K562 (cell line): ENCODE results near the gene TBC1D5. TPM values are rescaled to one million over a fixed set of nuclear protein-coding genes. Genes with fewer than 3 reads are reported as not detected.
A peak's percentile ranks its signal among the peaks of the same experiment; 100 is the strongest.

ENCODE experiments used
- DACH1 ChIP-seq: fragments of 450-650 bp; IDR thresholded peaks from 2 replicates; pipeline ENCODE4 v1.6.1; 2018; ENCODE audit not compliant: partially characterized antibody
- FOSL1 ChIP-seq: fragments of 200-800 bp; sonication (Bioruptor generic); conservative IDR thresholded peaks from 2 replicates; pipeline ENCODE4 v1.6.1; 2016; ENCODE audit warnings: missing genetic modification characterization, missing compliant biosample characterization
- MCM7 ChIP-seq, 2 experiments: fragments of 450-650 bp; IDR thresholded peaks; 2 replicates each; pipeline ENCODE4 v1.6.1; 2016 to 2018
- NFE2 ChIP-seq: IDR thresholded peaks from 2 replicates; pipeline ENCODE4 v1.6.1; 2014; ENCODE audit warnings: antibody characterized with exemption, low read depth
- SMAD4 ChIP-seq: fragments of 250-450 bp; sonication (Bioruptor Pico); conservative IDR thresholded peaks from 2 replicates; pipeline ENCODE4 v1.8.0; 2021; ENCODE audit warnings: inconsistent platforms, mild to moderate bottlenecking, moderate library complexity
- SMC3 ChIP-seq: conservative IDR thresholded peaks from 2 replicates; pipeline ENCODE4 v1.6.1; 2011; ENCODE audit warnings: low read depth, low read length, improper control_type of control experiment; ENCODE audit not compliant: insufficient read depth
- SRF ChIP-seq, 2 experiments: fragments of 250-450, 450-650 bp in 1 of 2; sonication (Bioruptor Pico) in 1 of 2; sonication (generic) in 1 of 2; formaldehyde crosslinking; IDR thresholded peaks; 2 replicates each; pipeline versions ENCODE4 v1.5.0 to v1.5.1; 2020 to 2022; ENCODE audit warnings: mild to moderate bottlenecking in 1 of 2, missing genetic modification reagents in 1 of 2
- polyA plus RNA-seq, 8 experiments: library from polyadenylated mRNA; depleted of rRNA in 4 of 8; stranded (reverse) in 5 of 8; unstranded in 3 of 8; fragments of >200 nt; fragmentation: Nextera tagmentation in 2 of 8; fragmentation: Illumina TruSeq in 1 of 8; extraction: Ambion mirVana in 2 of 8; extraction: Trizol in 1 of 8; gene quantifications; 2 replicates each; pipeline versions ENCODE4 v1.2.1 to v1.2.3, GENCODE V29; 2011 to 2014; ENCODE audit warnings: inconsistent platforms in 1 of 8, missing spikeins in 1 of 8
- total RNA-seq, 7 experiments: library from RNA; depleted of rRNA in 6 of 7; stranded (reverse); fragments of >200 nt in 6 of 7; fragmentation: Illumina TruSeq in 2 of 7; extraction: Trizol in 2 of 7; gene quantifications; 2 replicates each; pipeline versions ENCODE4 v1.2.1 to v1.2.3, GENCODE V29; 2011 to 2021; ENCODE audit warnings: low replicate concordance in 1 of 7
- TF ChIP-seq, protein P1 (sequence below), 3 experiments: fragments of 200-800 bp in 1 of 3; fragments of 250-450 bp in 1 of 3; fragments of 450-650 bp in 1 of 3; sonication (Bioruptor Pico) in 1 of 3; sonication (Bioruptor generic) in 1 of 3; formaldehyde crosslinking in 1 of 3; IDR thresholded peaks; 2 replicates each; pipeline versions ENCODE4 v1.6.1 to v1.8.0; 2016 to 2022; ENCODE audit warnings: mild to moderate bottlenecking in 2 of 3, missing genetic modification characterization in 2 of 3, missing compliant biosample characterization in 1 of 3, moderate library complexity in 1 of 3
- TF ChIP-seq, protein P2 (sequence below): sonication (generic); formaldehyde crosslinking; IDR thresholded peaks from 2 replicates; pipeline ENCODE4 v1.8.1; 2023; ENCODE audit warnings: missing genetic modification reagents, mild to moderate bottlenecking, borderline replicate concordance
- TF ChIP-seq, protein P3 (sequence below): fragments of 250-450 bp; sonication (Bioruptor Pico); IDR thresholded peaks from 2 replicates; pipeline ENCODE4 v1.8.0; 2021; ENCODE audit warnings: moderate library complexity, mild to moderate bottlenecking, inconsistent platforms
- TF ChIP-seq, protein P4 (sequence below), 2 experiments: IDR thresholded peaks; 2 replicates each; pipeline ENCODE4 v1.6.1; 2012; ENCODE audit warnings: improper control_type of control experiment in 2 of 2, low read depth in 2 of 2, low read length in 2 of 2, borderline replicate concordance in 1 of 2

TBC1D5 gene
- total and polyA plus RNA-seq, 9 of the 15 experiments (the other 6 are each of a cell fraction or from before 2014, with no cell fraction given), result 2.9 to 38.1 (median 25.6) TPM

DNA sequence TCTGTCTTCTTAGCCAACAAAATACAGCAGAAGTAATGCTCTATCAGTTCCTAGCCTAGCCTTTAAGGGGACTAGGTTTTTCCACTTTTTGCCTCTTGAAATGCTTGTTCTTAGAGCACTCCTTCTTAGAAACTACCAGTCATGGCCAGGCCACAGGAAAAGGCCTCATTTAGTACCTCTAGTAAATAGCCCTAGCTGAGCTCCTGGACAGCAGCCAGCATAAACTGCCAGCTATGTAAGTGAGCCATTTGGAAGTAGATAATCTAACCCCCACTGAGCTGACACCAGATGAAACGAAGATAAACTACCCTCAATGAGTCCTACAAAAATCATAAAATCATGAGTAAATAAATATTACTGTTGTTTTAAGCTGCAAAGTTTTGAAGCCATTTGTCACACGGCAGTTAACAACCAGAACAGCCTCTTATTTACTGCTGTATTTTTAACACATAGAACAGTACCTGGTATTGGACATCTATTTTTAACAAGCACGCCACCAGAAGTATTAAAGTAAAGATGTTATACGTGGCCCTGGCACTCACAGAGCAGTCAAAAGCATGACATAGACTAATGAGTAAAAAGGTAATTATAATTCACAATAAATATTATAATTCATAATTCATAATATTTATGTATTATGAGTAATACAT, 12.0 kb downstream of the TBC1D5 start (continued):
- TF ChIP-seq SMC3 (0 out of 2 replicates have a peak, but pooled peaks have one; percentile 28), NFE2 (peak; percentile 86), DACH1 (peak; percentile 59), SRF (CRISPR knock-in tag; IDR thresholded peaks at IDR 0.05) (0 out of 4 replicates have a peak, but pooled peaks of 1 of the 2 experiments have one; percentile 42), MCM7 (IDR thresholded peaks at IDR 0.05) (no peak), SMAD4 (CRISPR knock-in tag) (peak; percentile 35; the same call in 1 of the 2 replicates), FOSL1 (tag) (peak; percentile 54)
- TF ChIP-seq, protein P1, sequence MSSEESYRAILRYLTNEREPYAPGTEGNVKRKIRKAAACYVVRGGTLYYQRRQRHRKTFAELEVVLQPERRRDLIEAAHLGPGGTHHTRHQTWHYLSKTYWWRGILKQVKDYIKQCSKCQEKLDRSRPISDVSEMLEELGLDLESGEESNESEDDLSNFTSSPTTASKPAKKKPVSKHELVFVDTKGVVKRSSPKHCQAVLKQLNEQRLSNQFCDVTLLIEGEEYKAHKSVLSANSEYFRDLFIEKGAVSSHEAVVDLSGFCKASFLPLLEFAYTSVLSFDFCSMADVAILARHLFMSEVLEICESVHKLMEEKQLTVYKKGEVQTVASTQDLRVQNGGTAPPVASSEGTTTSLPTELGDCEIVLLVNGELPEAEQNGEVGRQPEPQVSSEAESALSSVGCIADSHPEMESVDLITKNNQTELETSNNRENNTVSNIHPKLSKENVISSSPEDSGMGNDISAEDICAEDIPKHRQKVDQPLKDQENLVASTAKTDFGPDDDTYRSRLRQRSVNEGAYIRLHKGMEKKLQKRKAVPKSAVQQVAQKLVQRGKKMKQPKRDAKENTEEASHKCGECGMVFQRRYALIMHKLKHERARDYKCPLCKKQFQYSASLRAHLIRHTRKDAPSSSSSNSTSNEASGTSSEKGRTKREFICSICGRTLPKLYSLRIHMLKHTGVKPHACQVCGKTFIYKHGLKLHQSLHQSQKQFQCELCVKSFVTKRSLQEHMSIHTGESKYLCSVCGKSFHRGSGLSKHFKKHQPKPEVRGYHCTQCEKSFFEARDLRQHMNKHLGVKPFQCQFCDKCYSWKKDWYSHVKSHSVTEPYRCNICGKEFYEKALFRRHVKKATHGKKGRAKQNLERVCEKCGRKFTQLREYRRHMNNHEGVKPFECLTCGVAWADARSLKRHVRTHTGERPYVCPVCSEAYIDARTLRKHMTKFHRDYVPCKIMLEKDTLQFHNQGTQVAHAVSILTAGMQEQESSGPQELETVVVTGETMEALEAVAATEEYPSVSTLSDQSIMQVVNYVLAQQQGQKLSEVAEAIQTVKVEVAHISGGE (CRISPR knock-in tag; IDR thresholded peaks at IDR 0.05), result peak in 1 of 3 experiments; percentile 63; a peak in 2 of 6 replicates
- TF ChIP-seq, protein P2, sequence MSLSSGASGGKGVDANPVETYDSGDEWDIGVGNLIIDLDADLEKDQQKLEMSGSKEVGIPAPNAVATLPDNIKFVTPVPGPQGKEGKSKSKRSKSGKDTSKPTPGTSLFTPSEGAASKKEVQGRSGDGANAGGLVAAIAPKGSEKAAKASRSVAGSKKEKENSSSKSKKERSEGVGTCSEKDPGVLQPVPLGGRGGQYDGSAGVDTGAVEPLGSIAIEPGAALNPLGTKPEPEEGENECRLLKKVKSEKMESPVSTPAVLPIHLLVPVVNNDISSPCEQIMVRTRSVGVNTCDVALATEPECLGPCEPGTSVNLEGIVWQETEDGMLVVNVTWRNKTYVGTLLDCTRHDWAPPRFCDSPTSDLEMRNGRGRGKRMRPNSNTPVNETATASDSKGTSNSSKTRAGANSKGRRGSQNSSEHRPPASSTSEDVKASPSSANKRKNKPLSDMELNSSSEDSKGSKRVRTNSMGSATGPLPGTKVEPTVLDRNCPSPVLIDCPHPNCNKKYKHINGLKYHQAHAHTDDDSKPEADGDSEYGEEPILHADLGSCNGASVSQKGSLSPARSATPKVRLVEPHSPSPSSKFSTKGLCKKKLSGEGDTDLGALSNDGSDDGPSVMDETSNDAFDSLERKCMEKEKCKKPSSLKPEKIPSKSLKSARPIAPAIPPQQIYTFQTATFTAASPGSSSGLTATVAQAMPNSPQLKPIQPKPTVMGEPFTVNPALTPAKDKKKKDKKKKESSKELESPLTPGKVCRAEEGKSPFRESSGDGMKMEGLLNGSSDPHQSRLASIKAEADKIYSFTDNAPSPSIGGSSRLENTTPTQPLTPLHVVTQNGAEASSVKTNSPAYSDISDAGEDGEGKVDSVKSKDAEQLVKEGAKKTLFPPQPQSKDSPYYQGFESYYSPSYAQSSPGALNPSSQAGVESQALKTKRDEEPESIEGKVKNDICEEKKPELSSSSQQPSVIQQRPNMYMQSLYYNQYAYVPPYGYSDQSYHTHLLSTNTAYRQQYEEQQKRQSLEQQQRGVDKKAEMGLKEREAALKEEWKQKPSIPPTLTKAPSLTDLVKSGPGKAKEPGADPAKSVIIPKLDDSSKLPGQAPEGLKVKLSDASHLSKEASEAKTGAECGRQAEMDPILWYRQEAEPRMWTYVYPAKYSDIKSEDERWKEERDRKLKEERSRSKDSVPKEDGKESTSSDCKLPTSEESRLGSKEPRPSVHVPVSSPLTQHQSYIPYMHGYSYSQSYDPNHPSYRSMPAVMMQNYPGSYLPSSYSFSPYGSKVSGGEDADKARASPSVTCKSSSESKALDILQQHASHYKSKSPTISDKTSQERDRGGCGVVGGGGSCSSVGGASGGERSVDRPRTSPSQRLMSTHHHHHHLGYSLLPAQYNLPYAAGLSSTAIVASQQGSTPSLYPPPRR (CRISPR knock-in tag), result no peak
- TF ChIP-seq, protein P3, sequence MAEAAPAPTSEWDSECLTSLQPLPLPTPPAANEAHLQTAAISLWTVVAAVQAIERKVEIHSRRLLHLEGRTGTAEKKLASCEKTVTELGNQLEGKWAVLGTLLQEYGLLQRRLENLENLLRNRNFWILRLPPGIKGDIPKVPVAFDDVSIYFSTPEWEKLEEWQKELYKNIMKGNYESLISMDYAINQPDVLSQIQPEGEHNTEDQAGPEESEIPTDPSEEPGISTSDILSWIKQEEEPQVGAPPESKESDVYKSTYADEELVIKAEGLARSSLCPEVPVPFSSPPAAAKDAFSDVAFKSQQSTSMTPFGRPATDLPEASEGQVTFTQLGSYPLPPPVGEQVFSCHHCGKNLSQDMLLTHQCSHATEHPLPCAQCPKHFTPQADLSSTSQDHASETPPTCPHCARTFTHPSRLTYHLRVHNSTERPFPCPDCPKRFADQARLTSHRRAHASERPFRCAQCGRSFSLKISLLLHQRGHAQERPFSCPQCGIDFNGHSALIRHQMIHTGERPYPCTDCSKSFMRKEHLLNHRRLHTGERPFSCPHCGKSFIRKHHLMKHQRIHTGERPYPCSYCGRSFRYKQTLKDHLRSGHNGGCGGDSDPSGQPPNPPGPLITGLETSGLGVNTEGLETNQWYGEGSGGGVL (CRISPR knock-in tag), result no peak
- TF ChIP-seq, protein P4, sequence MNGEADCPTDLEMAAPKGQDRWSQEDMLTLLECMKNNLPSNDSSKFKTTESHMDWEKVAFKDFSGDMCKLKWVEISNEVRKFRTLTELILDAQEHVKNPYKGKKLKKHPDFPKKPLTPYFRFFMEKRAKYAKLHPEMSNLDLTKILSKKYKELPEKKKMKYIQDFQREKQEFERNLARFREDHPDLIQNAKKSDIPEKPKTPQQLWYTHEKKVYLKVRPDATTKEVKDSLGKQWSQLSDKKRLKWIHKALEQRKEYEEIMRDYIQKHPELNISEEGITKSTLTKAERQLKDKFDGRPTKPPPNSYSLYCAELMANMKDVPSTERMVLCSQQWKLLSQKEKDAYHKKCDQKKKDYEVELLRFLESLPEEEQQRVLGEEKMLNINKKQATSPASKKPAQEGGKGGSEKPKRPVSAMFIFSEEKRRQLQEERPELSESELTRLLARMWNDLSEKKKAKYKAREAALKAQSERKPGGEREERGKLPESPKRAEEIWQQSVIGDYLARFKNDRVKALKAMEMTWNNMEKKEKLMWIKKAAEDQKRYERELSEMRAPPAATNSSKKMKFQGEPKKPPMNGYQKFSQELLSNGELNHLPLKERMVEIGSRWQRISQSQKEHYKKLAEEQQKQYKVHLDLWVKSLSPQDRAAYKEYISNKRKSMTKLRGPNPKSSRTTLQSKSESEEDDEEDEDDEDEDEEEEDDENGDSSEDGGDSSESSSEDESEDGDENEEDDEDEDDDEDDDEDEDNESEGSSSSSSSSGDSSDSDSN (IDR thresholded peaks at IDR 0.05; ENCODE audit: borderline replicate concordance in 1 of 2, low read depth in 2 of 2, low read length in 2 of 2), result peak in 1 of 2 experiments; percentile 70; a peak in 2 of 4 replicates
